Nucleus accumbens (tissue), 56 donors: ENCODE data around the gene SORCS2.
"Not testable (repeated sequence)": the region's sequence is repeated elsewhere in the genome, so short reads cannot be mapped to it uniquely, and the experiment has no call there.

ENCODE experiments used
- DNase-seq, 56 donors: peaks; one replicate each; lab custom pipeline; 2025; lab: John Stamatoyannopoulos, UW

SORCS2 gene

GRCh38 chr4:7159923-7160322, 32.4 kb upstream of the SORCS2 start:
- DNase-seq = no peak

GRCh38 chr4:7160439-7160838, 31.9 kb upstream of the SORCS2 start:
- DNase-seq = peak in 46 of 56 donors; percentile 6 to 79 (median 38)

- DNase-seq = no peak
These were observed 31.3 kb upstream of the SORCS2 start for GRCh38 chr4:7160951-7161440.

GRCh38 chr4:7161721-7162214, 30.6 kb upstream of the SORCS2 start:
- DNase-seq = peak in 1 of 56 donors; percentile 12

- DNase-seq = not testable (repeated sequence)
These were observed 27.1 kb upstream of the SORCS2 start for GRCh38 chr4:7165056-7165873.

GRCh38 chr4:7165874-7166201, 26.5 kb upstream of the SORCS2 start:
- DNase-seq = no peak

GRCh38 chr4:7166237-7166636, 26.1 kb upstream of the SORCS2 start:
- DNase-seq = no peak

GRCh38 chr4:7166981-7167700, 25.2 kb upstream of the SORCS2 start:
- DNase-seq = no peak

GRCh38 chr4:7167706-7168105, 24.6 kb upstream of the SORCS2 start:
- DNase-seq = no peak

GRCh38 chr4:7168106-7168505, 24.2 kb upstream of the SORCS2 start:
- DNase-seq = no peak

- no peak for DNase-seq
These were observed 23.2 kb upstream of the SORCS2 start for GRCh38 chr4:7169134-7169533.

GRCh38 chr4:7170012-7170411, 22.3 kb upstream of the SORCS2 start:
- DNase-seq = no peak

- DNase-seq = no peak
These were observed 21.0 kb upstream of the SORCS2 start for GRCh38 chr4:7171191-7171900.

- no peak for DNase-seq
These were observed 19.8 kb upstream of the SORCS2 start for GRCh38 chr4:7172508-7172907.

- no peak for DNase-seq
These were observed 19.4 kb upstream of the SORCS2 start for GRCh38 chr4:7172946-7173345.

GRCh38 chr4:7173841-7174449, 18.4 kb upstream of the SORCS2 start:
- no peak for DNase-seq

- DNase-seq = no peak
These were observed 13.2 kb upstream of the SORCS2 start for GRCh38 chr4:7179158-7179557.

GRCh38 chr4:7180938-7181337, 11.4 kb upstream of the SORCS2 start:
- DNase-seq = no peak

- DNase-seq = no peak
These were observed 9.7 kb upstream of the SORCS2 start for GRCh38 chr4:7182616-7183015.

GRCh38 chr4:7183161-7183560, 9.2 kb upstream of the SORCS2 start:
- DNase-seq = no peak
